GM19452 (cell line): Measurements from ENCODE around the gene DNAJB11.
"Not testable (repeated sequence)": the region's sequence is repeated elsewhere in the genome, so short reads cannot be mapped to it uniquely, and the experiment has no call there.

ENCODE experiments used
- ATAC-seq: cut with Tn5 transposase; IDR thresholded peaks from one replicate; pipeline ENCODE4 v1.9.1; 2021; ENCODE audit not compliant: unreplicated experiment

The DNAJB11 gene

DNA sequence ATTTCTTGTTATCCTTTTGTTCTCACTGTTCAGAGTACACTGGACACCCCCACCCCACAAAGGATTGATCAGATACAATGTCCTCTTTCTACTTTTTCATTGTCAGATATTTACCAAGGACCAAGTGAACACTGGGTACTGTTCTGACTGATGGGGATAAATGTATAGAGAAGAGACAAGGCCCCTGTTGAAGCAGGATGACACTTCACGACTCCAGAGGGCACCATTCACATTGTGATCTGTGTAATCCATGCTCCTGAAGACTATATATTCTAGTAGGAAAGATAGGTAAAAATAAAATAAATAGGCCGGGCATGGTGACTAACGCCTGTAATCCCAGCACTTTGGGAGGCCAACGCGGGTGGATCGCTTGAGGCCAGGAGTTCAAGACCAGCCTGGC, 19.1 kb upstream of the DNAJB11 start:
- ATAC-seq: no peak

- ATAC-seq: no peak
Measured at GRCh38 chr3:186552408-186553031, 18.0 kb upstream of the DNAJB11 start.

- no peak for ATAC-seq
Measured at GRCh38 chr3:186564586-186564985, 5.9 kb upstream of the DNAJB11 start.

GRCh38 chr3:186566772-186567071, 3.8 kb upstream of the DNAJB11 start:
- ATAC-seq: no peak

GRCh38 chr3:186567072-186567921, 3.2 kb upstream of the DNAJB11 start, which contains the start of gene TBCCD1:
Gene TBCCD1 (minus strand): TSS chr3:186567339. CDS start chr3:186564329, 3,010 bp downstream.
- ATAC-seq: peak; percentile 51

DNA sequence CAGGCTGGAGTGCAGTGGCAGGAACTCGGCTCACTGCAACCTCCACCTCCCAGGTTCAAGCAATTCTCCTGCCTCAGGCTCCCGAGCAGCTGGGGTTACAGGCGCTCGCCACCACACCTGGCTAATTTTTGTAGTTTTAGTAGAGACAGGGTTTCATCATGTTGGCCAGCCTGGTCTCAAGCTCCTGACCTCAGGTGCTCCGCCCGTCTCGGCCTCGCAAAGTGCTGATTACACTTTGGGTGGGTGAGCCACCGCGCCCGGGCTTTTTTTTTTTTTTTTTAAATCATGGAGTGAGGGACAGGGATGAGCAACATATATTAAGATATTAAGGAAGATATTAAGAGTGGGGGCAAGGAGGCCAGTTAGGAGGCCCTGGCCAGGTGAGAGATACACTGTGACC, 1.2 kb upstream of the DNAJB11 start:
- ATAC-seq: not testable (repeated sequence)

GRCh38 chr3:186569779-186570095, 783 bp upstream of the DNAJB11 start:
- ATAC-seq: no peak

GRCh38 chr3:186570941-186571643, 572 bp downstream of the DNAJB11 start:
- no peak for ATAC-seq

DNA sequence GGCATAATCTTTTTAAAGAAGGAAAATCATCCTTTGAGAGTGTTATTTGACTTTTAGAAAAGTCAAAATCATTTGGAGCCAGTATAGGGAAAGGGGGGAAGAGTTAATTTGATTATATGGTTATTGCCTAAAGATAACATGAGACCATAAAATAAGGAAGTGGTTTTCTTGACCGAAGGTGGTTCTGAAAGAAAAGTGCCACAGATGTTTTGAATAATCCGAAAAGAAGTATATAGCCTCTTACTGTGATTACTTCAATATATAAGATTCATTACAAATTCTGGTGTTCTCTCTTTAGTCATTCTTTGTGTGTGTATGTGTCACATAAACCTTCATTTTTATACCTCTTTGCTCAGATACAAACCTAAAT, 1.1 kb downstream of the DNAJB11 start:
- no peak for ATAC-seq

- no peak for ATAC-seq
Measured at GRCh38 chr3:186577521-186577920, 7.0 kb downstream of the DNAJB11 start.

DNA sequence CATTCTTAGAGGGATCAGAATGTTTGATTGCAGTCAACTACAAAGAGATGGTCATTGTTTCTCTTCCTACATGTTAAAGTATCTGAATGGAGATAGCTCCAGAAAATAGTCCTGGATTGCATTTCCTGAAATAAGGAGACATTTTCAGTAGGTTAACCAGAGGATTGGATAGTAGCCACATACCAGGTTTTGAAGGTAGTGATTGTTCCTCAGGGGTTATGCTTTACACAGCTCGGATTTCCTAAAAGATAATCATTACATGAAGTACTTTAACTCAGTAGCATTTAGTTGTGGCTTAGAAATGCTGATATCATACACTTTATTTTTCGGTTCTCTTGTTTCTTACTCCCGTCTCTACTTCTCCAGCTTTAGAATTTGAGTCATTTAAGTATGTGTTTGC, 10.3 kb downstream of the DNAJB11 start:
- ATAC-seq: no peak

DNA sequence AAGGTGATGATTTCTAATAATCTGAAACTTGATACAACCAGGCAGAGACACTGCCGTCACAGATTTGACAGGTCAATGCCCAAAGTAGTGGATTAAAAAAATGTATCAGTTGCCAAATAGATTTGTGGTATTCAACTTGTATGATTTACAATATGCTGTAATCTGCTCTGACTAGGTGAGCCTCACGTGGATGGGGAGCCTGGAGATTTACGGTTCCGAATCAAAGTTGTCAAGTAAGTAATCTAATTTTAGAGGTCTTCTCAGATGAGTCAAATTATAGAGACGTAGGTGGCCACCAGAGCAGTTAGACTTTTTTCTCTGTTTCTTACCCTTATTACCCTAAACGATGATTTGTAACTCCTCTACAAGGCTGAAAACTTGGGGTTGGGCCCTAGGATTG, 12.0 kb downstream of the DNAJB11 start:
- ATAC-seq: no peak

DNA sequence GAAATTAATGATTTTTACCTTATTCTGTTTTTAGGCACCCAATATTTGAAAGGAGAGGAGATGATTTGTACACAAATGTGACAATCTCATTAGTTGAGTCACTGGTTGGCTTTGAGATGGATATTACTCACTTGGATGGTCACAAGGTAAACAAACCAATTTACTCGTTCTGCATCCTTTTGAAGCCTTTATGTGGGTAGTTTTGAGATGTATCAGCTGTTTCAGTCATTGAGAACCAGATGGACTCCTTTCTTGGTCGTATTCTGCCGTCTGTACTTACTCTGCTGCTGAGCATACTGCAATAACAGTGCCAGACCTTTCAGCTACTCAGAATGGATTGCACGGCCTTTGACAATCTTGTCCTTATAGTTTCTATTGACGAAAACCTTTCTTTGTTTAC, 13.3 kb downstream of the DNAJB11 start:
- no peak for ATAC-seq

DNA sequence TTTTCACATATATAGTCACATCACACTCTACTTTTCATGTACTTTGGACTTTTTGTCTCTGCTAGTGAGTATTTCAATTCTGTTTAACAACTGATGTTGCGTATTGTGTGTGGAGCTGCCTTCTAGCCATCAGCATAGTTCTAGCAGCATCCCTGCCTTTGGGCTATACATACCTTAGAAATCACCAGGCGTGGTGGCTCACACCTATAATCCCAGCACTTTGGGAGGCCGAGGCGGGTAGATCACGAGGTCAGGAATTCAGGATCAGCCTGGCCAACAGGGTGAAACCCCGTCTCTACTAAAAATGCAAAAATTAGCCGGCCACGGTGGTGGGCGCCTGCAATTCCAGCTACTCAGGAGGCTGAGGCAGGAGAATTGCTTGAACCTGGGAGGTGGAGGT, 15.7 kb downstream of the DNAJB11 start:
- not testable (repeated sequence) for ATAC-seq

GRCh38 chr3:186587183-186587582, 16.7 kb downstream of the DNAJB11 start:
- ATAC-seq: no peak

- ATAC-seq: no peak
Measured at GRCh38 chr3:186588632-186589031, 18.1 kb downstream of the DNAJB11 start.

GRCh38 chr3:186589121-186589520, 18.6 kb downstream of the DNAJB11 start:
- ATAC-seq: no peak

DNA sequence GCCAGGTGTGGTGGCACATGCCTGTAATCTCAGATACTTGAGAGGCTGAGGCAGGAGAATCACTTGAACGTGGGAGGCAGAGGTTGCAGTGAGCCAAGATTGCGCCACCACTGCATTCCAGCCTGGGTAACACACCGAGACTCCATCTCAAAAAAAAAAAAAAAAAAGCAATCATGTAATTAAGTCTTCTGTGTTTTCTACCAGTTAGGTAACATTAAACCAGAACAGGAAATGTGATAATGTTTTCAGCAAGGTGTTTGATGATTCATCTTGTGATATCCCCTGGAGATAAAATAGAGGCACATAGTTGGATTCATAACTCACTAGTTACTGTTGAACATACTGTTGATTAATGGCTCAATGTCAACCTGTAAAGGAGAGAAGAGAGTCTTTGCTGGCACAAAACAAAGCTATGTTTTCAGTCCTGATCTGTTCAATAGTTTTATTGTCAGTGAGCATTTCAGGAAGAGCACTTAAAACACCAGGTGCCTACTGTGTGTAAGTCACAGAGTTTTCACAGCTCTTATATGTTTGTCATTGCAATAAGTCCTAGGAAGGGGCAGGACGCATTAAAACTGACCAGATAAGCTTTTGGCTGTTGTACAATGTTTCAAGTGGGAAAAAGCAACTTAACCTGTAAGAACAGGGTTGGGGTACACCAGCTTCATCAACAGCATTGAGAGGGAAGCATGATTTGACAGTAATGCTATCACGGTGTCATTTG, 19.5 kb downstream of the DNAJB11 start:
- no peak for ATAC-seq

- no peak for ATAC-seq
Measured at GRCh38 chr3:186590580-186591295, 20.2 kb downstream of the DNAJB11 start.

GRCh38 chr3:186592682-186593081, 22.2 kb downstream of the DNAJB11 start:
- no peak for ATAC-seq

- ATAC-seq: no peak
Measured at GRCh38 chr3:186593862-186594261, 23.3 kb downstream of the DNAJB11 start.
